ENCODE data around the gene SLFN12L. TPM values are rescaled to one million over a fixed set of nuclear protein-coding genes. Genes with fewer than 3 reads are reported as not detected.

The SLFN12L gene
- total RNA-seq, 3 donors from 2014 or later = 2.9 to 3.5 (median 3.3) TPM

GRCh38 chr17:35493040-35493439 lies 44.4 kb downstream of the SLFN12L start:
- no peaks in the 10 kb centered on the region for H3K4me1 ChIP-seq
- no peak for TF ChIP-seq CTCF (IDR thresholded peaks at IDR 0.05)
- no peak overlapping the region for H3K4me3 ChIP-seq
- peaks cover 0 to 65% of the 10 kb centered on the region in 2 donors for H3K27me3 ChIP-seq
- intact Hi-C loops (cut with DNase I; ENCODE audit: low total_unique reads) = no loop called here
- DNase-seq (ENCODE audit: low spot score in 2 of 2) = no peak
- H3K9me3 ChIP-seq = no peaks in the 10 kb centered on the region
- H3K36me3 ChIP-seq = no peaks in the 10 kb centered on the region
- no peak overlapping the region for H3K27ac ChIP-seq

GRCh38 chr17:35491417-35491816 lies 46.1 kb downstream of the SLFN12L start:
- Histone ChIP-seq H3K27ac (no peak overlapping the region), H3K4me3 (no peak overlapping the region), H3K9me3 (no peaks in the 10 kb centered on the region), H3K36me3 (no peaks in the 10 kb centered on the region), H3K27me3 (peaks cover 0 to 52% of the 10 kb centered on the region in 2 donors), H3K4me1 (no peaks in the 10 kb centered on the region)
- TF ChIP-seq CTCF (IDR thresholded peaks at IDR 0.05) (no peak), POLR2A (IDR thresholded peaks at IDR 0.05) (no peak), POLR2AphosphoS5 (IDR thresholded peaks at IDR 0.05) (no peak)
- no peak for DNase-seq (ENCODE audit: low spot score in 2 of 2)
- intact Hi-C loops (cut with DNase I; ENCODE audit: low total_unique reads) = no loop called here

DNA sequence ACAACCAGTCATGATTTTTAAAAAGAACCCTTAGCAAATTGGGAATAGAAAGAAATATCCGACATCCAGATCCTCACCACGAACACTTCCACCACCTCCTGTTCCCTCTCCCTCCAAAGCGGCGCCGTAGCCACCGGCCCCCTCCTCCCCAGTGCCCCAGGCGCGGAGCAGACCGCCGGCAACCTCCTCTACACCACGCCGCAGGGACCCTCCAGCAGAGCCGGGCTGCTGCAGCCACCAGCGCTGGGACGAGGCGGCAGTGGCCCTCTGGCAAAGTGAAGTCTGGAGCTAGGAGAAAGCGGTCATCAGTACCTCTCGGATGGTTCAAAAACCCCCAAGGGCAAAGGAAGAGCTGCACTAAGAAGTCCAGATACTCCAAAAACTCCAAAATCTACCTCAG lies 47.5 kb downstream of the SLFN12L start:
- intact Hi-C loops (cut with DNase I; ENCODE audit: low total_unique reads) = loop anchor here (5.0 kb wide), 1 partner anchor 753 kb away; no protein-coding TSS in a partner anchor
- no peaks in the 10 kb centered on the region for H3K36me3 ChIP-seq
- no peak for TF ChIP-seq POLR2AphosphoS5 (IDR thresholded peaks at IDR 0.05)
- TF ChIP-seq POLR2A (IDR thresholded peaks at IDR 0.05) = no peak
- no peak for TF ChIP-seq CTCF (IDR thresholded peaks at IDR 0.05)
- peaks cover 0 to 39% of the 10 kb centered on the region in 2 donors for H3K27me3 ChIP-seq
- H3K4me1 ChIP-seq = no peaks in the 10 kb centered on the region
- H3K9me3 ChIP-seq = no peaks in the 10 kb centered on the region
- no peak for DNase-seq (ENCODE audit: low spot score in 2 of 2)
- H3K4me3 ChIP-seq = no peak overlapping the region
- H3K27ac ChIP-seq = no peak overlapping the region

- no peaks in the 10 kb centered on the region for H3K4me1 ChIP-seq
- H3K27me3 ChIP-seq = peaks cover 0 to 33% of the 10 kb centered on the region in 2 donors
- no peaks in the 10 kb centered on the region for H3K9me3 ChIP-seq
- H3K27ac ChIP-seq = no peak overlapping the region
- H3K36me3 ChIP-seq = no peaks in the 10 kb centered on the region
- DNase-seq (ENCODE audit: low spot score in 2 of 2) = no peak
- intact Hi-C loops (cut with DNase I; ENCODE audit: low total_unique reads) = loop anchor here (5.0 kb wide), 1 partner anchor 752 kb away; no protein-coding TSS in a partner anchor
- TF ChIP-seq POLR2AphosphoS5 (IDR thresholded peaks at IDR 0.05) (no peak), POLR2A (IDR thresholded peaks at IDR 0.05) (no peak), CTCF (IDR thresholded peaks at IDR 0.05) (no peak)
- H3K4me3 ChIP-seq = no peak overlapping the region
Measured at GRCh38 chr17:35488991-35489390, 48.5 kb downstream of the SLFN12L start.

- Histone ChIP-seq H3K36me3 (no peaks in the 10 kb centered on the region), H3K4me1 (no peaks in the 10 kb centered on the region), H3K4me3 (peak overlapping the region; percentile 49 to 85 (median 68)), H3K27me3 (peaks cover 0 to 26% of the 10 kb centered on the region in 2 donors), H3K9me3 (peaks cover 0 to 4% of the 10 kb centered on the region in 2 donors), H3K27ac (peak overlapping the region; percentile 71 to 74)
- intact Hi-C loops (cut with DNase I; ENCODE audit: low total_unique reads) = loop anchor here (5.0 kb wide), 1 partner anchor 750 kb away; no protein-coding TSS in a partner anchor
- DNase-seq (ENCODE audit: low spot score in 2 of 2) = peak in 1 of 2 donors; percentile 36
- TF ChIP-seq CTCF (IDR thresholded peaks at IDR 0.05) = no peak
- no peak for TF ChIP-seq POLR2AphosphoS5 (IDR thresholded peaks at IDR 0.05)
- no peak for TF ChIP-seq POLR2A (IDR thresholded peaks at IDR 0.05)
Measured at GRCh38 chr17:35486920-35487732, 50.4 kb downstream of the SLFN12L start.

Measured in breast epithelium (tissue), 4 donors.